ENCODE data around the gene SEPTIN10.

Gene SEPTIN10

DNA sequence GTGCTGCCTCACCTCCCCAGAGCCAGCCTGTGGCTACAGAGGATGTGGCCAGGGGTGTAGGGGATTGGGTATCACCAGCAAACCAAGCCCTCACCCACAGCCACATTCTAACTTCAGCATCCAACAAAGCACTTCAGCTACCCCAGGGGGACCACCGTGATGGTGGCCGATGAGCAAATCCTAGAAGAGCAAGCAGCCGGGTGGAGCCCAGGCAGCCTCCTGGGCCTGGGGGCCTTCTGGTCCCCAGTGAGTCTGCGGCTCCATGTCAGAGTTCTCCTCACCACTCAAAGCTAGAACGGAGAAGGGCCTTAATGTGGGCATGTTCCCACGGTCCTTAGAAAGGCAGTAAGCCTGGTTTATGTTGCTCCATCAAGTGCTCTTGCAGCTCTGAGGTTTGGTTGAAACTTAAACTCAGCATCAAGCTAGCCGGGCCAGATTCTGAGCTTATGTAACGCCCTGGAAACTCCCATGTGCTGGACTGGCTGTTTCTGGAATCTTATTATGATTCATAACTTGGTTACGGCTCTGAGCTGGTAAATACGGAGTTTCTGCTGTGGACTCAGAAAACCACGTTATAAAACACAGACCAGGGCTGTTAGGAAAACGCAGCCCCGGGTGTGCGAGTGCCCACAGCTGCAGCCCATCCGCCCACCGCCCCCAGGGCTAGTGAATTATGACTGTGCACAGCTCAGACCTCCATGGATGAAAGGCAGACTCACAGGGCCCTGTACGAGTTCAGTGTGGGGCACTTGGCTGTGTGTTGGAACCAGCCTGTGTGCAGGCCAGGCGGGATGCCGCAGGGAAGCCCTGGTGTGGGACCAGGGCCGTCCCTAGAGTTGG lies 99.8 kb downstream of the SEPTIN10 start:
- Histone ChIP-seq H3K27me3 (ENCODE audit: control insufficient read depth, insufficient read depth, low read length) (no peaks in the 10 kb centered on the region), H3K27ac (no peak overlapping the region), H3K4me2 (ENCODE audit: low read length) (no peak overlapping the region), H3K9ac (no peak overlapping the region), H3K79me2 (no peaks in the 10 kb centered on the region), H3K9me3 (ENCODE audit: control insufficient read depth, low read length) (no peaks in the 10 kb centered on the region), H3K4me1 (no peaks in the 10 kb centered on the region), H3K4me3 (ENCODE audit: low read depth, low read length) (no peak overlapping the region), H3K36me3 (ENCODE audit: control insufficient read depth, insufficient read depth, low read length) (no peaks in the 10 kb centered on the region), H2AFZ (no peak overlapping the region)
- TF ChIP-seq, protein P1, sequence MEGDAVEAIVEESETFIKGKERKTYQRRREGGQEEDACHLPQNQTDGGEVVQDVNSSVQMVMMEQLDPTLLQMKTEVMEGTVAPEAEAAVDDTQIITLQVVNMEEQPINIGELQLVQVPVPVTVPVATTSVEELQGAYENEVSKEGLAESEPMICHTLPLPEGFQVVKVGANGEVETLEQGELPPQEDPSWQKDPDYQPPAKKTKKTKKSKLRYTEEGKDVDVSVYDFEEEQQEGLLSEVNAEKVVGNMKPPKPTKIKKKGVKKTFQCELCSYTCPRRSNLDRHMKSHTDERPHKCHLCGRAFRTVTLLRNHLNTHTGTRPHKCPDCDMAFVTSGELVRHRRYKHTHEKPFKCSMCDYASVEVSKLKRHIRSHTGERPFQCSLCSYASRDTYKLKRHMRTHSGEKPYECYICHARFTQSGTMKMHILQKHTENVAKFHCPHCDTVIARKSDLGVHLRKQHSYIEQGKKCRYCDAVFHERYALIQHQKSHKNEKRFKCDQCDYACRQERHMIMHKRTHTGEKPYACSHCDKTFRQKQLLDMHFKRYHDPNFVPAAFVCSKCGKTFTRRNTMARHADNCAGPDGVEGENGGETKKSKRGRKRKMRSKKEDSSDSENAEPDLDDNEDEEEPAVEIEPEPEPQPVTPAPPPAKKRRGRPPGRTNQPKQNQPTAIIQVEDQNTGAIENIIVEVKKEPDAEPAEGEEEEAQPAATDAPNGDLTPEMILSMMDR (IDR thresholded peaks at IDR 0.05), result no peak

- Histone ChIP-seq H3K4me3 (ENCODE audit: low read depth, low read length) (no peak overlapping the region), H3K27ac (no peak overlapping the region), H3K36me3 (ENCODE audit: control insufficient read depth, insufficient read depth, low read length) (no peaks in the 10 kb centered on the region), H3K27me3 (ENCODE audit: control insufficient read depth, insufficient read depth, low read length) (no peaks in the 10 kb centered on the region), H3K9me3 (ENCODE audit: control insufficient read depth, low read length) (no peaks in the 10 kb centered on the region), H3K4me1 (no peaks in the 10 kb centered on the region), H3K9ac (no peak overlapping the region), H2AFZ (no peak overlapping the region), H3K79me2 (no peaks in the 10 kb centered on the region), H3K4me2 (ENCODE audit: low read length) (no peak overlapping the region)
- TF ChIP-seq, protein P1 (IDR thresholded peaks at IDR 0.05), result no peak
Observed at GRCh38 chr2:109513230-109513629, 100.5 kb downstream of the SEPTIN10 start.

DNA sequence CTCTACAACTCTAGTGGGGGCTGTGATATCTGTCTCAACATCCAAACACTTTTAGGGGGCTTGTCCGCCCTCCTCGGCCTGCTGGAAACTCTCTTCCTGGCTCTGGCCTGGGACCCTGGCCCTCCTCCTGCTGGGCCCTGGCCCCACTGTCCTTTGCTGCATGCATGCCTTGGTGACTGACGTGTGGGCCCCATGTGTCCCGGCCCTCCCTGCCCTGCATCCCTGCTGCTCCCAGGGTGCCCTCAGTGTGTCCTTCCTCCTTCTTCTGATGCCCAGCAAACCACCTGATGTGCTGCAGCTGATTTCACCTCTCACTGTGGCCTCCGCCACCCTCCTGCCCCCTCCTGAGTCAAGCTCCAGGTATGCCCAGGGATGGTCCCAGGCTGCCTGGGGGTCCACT lies 101.7 kb downstream of the SEPTIN10 start:
- Histone ChIP-seq H3K4me2 (ENCODE audit: low read length) (no peak overlapping the region), H3K27ac (no peak overlapping the region), H3K9ac (no peak overlapping the region), H3K79me2 (no peaks in the 10 kb centered on the region), H3K27me3 (ENCODE audit: control insufficient read depth, insufficient read depth, low read length) (no peaks in the 10 kb centered on the region), H3K4me1 (no peaks in the 10 kb centered on the region), H3K4me3 (ENCODE audit: low read depth, low read length) (no peak overlapping the region), H3K36me3 (ENCODE audit: control insufficient read depth, insufficient read depth, low read length) (no peaks in the 10 kb centered on the region), H2AFZ (no peak overlapping the region), H3K9me3 (ENCODE audit: control insufficient read depth, low read length) (no peaks in the 10 kb centered on the region)
- TF ChIP-seq, protein P1 (IDR thresholded peaks at IDR 0.05), result no peak

DNA sequence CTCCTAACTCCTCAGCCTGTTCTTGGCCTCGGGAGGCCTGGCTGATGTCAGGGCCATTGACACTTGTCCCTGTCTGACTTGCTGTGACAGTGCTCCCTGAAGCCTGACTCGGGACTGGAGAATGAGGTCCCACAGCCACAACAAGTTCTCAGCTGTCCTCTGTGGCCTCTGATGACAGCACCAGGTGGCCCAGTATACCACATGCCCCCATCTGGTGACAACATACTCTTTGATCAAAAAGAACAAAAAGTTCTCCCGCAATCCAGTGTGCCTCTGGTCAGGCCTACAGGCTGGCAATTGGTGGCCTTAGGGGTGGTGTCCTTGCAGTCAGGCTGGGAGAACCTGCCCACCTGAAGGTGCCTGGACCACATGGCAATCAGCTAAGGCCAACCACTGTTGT lies 102.6 kb downstream of the SEPTIN10 start:
- Histone ChIP-seq H3K9ac (no peak overlapping the region), H3K4me3 (ENCODE audit: low read depth, low read length) (no peak overlapping the region), H3K27ac (no peak overlapping the region), H3K27me3 (ENCODE audit: control insufficient read depth, insufficient read depth, low read length) (no peaks in the 10 kb centered on the region), H3K4me1 (no peaks in the 10 kb centered on the region), H3K4me2 (ENCODE audit: low read length) (no peak overlapping the region), H3K36me3 (ENCODE audit: control insufficient read depth, insufficient read depth, low read length) (no peaks in the 10 kb centered on the region), H2AFZ (no peak overlapping the region), H3K79me2 (no peaks in the 10 kb centered on the region), H3K9me3 (ENCODE audit: control insufficient read depth, low read length) (no peaks in the 10 kb centered on the region)
- TF ChIP-seq, protein P1 (IDR thresholded peaks at IDR 0.05), result no peak

Data from parathyroid adenoma (tissue), 2 donors.